Activated T-helper 1 cell treated with anti-CD3 and anti-CD28 coated beads, Interleukin-12 subunit alpha, Interleukin-12 subunit beta, Interleukin-2, Interleukin-4 antibody, amounts not matched to agents 30 ng/mL and 10 ng/mL and 1 ng/mL, durations not matched to agents 14 hours and 24 hours and 36 hours (primary cell): ENCODE measurements around the gene APOE. TPM values are rescaled to one million over a fixed set of nuclear protein-coding genes. Genes with fewer than 3 reads are reported as not detected.
"Not testable (repeated sequence)": the region's sequence is repeated elsewhere in the genome, so short reads cannot be mapped to it uniquely, and the experiment has no call there.

Experiments
- DNase-seq: peaks from one replicate; pipeline ENCODE4 v3.0.0; 2021; ENCODE audit warnings: low spot score
- H3K27ac Mint-ChIP-seq: one replicate; pipeline ENCODE4 v1.8.0; 2021; ENCODE audit warnings: mild to moderate bottlenecking, mixed read lengths
- H3K27me3 Mint-ChIP-seq: one replicate; pipeline ENCODE4 v1.8.0; 2022; ENCODE audit warnings: mild to moderate bottlenecking, moderate library complexity, mixed read lengths; ENCODE audit not compliant: insufficient read depth
- H3K36me3 Mint-ChIP-seq: one replicate; pipeline ENCODE4 v1.8.0; 2021; ENCODE audit warnings: low read depth, mixed read lengths
- H3K4me1 Mint-ChIP-seq: one replicate; pipeline ENCODE4 v1.8.0; 2021; ENCODE audit warnings: low read depth, mixed read lengths
- H3K4me3 Mint-ChIP-seq: one replicate; pipeline ENCODE4 v1.8.0; 2021; ENCODE audit warnings: mild to moderate bottlenecking, moderate library complexity, mixed read lengths
- H3K9me3 Mint-ChIP-seq: one replicate; pipeline ENCODE4 v1.8.0; 2021; ENCODE audit warnings: mixed read lengths
- intact Hi-C: fragments of 100-400 bp; cut with micrococcal nuclease; formaldehyde crosslinking; loops from one replicate; pipeline ENCODE4 v1.15.1; 2024
- total RNA-seq: library from RNA; stranded (reverse); gene quantifications from 2 replicates; pipeline ENCODE4 v1.2.3, GENCODE V29; 2022

APOE gene
- total RNA-seq, 1 donor from 2014 or later, result 0.41 TPM

DNA sequence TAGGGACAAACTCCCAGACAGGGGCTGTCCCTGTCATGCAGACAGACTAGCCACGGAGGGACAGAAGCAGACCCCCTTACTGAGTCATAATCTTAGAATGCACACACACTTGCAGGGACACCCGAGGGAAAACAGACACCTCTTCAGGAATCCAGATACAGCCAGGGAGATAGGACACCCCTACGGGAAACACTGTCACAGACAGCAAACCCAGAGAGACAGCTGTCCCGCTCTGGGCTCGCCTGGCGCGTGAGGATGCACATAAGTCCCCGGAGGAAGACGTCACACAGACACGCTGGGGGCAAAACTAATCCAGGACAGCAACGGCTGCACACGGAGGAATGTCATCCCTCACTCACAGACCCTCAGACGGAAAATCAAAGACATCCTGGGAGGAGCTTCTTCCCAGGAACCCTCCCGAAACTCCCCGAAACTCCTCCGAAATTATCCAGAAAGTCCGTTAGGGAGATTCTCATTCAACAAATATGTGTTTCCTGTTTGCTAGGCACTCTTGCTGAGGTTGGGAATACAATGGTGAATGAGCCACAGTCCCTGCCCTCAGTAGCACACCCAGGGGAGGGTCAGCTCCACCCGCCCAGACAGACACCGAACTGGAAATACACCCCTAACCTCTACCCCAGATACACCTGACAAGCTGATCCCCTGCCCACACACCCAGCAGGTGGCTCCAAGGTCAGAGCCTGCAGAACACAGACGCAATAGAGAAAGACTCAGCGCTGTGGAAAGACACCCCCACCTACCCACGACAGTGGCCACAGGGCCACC is 29.7 kb upstream of the APOE start:
- Mint-ChIP-seq H3K9me3 (no peaks in the 10 kb centered on the region), H3K4me3 (no peak overlapping the region), H3K36me3 (no peaks in the 10 kb centered on the region), H3K27ac (peak overlapping the region; percentile 8), H3K4me1 (no peaks in the 10 kb centered on the region), H3K27me3 (peaks cover 2% of the 10 kb centered on the region)
- intact Hi-C loops, result no loop called here
- DNase-seq, result no peak

DNA sequence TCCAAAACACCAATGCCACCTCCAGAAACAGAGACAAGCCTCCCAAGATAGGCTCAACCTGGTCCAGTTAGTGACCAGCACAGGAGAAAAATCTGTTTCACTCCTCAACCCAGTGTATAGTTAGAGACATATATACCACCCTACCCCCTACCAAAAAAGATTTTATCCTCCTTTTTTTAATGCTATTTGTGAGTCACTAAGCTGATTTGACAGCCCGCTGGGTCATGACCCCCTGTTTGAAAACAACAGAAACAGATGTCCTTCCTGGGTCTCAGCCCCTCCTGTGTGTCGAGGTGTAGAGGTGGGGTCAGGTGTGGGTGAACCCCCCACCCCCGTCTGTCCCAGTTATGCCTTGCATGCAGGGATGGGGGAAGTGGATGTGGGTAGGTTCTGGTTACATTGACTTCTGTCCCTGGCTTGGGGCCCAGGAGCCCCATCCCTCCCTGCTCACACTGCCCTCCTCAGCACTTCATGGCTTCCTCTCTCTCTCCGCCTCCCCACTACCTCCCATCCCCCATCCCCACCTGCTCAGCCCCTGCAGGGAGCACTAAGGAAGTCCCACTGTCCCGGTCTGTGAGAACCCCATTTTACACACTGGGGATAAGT is 28.6 kb upstream of the APOE start:
- H3K9me3 Mint-ChIP-seq, result no peaks in the 10 kb centered on the region

DNA sequence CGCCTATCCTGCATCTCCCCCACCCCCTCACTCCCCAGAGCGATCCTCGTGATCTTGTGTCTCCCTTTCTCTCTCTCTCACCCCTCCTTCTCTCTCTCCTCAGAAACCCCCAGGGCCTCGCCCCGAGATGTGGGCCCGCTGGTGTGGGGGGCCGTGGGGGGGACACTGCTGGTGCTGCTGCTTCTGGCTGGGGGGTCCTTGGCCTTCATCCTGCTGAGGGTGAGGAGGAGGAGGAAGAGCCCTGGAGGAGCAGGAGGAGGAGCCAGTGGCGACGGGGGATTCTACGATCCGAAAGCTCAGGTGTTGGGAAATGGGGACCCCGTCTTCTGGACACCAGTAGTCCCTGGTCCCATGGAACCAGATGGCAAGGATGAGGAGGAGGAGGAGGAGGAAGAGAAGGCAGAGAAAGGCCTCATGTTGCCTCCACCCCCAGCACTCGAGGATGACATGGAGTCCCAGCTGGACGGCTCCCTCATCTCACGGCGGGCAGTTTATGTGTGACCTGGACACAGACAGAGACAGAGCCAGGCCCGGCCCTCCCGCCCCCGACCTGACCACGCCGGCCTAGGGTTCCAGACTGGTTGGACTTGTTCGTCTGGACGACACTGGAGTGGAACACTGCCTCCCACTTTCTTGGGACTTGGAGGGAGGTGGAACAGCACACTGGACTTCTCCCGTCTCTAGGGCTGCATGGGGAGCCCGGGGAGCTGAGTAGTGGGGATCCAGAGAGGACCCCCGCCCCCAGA is 27.3 kb upstream of the APOE start:
- no peaks in the 10 kb centered on the region for H3K36me3 Mint-ChIP-seq
- no peak overlapping the region for H3K4me3 Mint-ChIP-seq

More for the DNA sequence above, 28.6 kb upstream of the APOE start:
- no peak for DNase-seq
- Mint-ChIP-seq H3K27me3 (peaks cover 4% of the 10 kb centered on the region), H3K4me3 (no peak overlapping the region), H3K4me1 (no peaks in the 10 kb centered on the region), H3K27ac (no peak overlapping the region), H3K36me3 (no peaks in the 10 kb centered on the region)
- intact Hi-C loops, result no loop called here

DNA sequence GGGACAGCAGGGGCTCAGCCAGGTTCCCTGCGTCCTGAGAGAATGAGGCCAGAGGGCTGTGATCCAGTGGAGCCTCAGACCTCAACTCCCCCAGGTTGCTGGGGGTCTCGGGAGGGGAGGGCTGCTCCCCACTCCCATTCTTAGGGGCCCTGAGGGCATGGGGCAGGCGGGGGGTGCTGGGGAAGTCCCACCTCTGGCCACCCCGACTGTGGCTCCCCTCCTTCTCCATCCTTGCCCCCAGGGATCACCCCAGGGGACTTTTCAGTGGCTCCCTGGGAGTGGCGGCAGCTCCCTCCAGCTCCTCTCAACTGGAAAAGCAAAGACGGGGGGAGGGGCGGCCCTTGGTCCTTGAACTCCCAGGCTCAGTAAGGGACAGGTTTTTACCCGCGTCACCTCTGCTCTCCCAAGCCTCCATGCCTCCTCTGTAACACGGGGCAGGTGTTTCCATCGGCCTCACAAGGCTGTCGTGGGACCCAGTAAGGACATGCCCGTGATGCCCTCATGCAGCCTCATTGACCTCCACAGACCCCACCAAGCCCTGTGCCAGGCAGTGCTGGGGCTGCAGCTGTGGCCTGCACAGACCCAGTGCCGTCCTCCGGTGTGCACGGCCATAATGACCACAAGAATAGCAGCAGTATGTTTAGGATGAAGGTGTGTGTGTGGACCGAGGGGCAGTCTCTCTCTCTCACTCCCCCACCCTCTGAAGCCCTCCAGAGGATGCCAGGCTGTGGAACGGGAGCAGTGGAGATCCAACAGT is 26.1 kb upstream of the APOE start:
- no peak for DNase-seq
- intact Hi-C loops, result no loop called here
- H3K4me3 Mint-ChIP-seq, result no peak overlapping the region

More for the DNA sequence above, 27.3 kb upstream of the APOE start:
- H3K9me3 Mint-ChIP-seq, result no peaks in the 10 kb centered on the region
- H3K27me3 Mint-ChIP-seq, result peaks cover 4% of the 10 kb centered on the region
- no peak for DNase-seq
- no peak overlapping the region for H3K27ac Mint-ChIP-seq
- H3K4me1 Mint-ChIP-seq, result no peaks in the 10 kb centered on the region
- intact Hi-C loops, result no loop called here

DNA sequence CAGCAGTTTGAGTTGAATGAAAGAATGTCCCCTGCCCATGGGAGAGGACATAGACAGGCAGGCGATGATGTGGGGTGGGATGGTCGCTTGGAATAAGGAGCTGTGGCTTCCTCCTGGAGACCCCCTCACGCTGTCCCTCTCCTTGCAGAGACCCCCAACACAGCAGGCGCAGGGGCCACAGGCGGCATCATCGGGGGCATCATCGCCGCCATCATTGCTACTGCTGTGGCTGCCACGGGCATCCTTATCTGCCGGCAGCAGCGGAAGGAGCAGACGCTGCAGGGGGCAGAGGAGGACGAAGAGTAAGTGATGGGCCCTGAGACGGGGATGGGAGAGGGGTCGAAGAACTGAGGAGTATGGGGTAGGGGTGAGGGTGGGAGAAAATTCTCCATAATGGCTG is 23.5 kb upstream of the APOE start:
- Mint-ChIP-seq H3K4me3 (no peak overlapping the region), H3K4me1 (no peaks in the 10 kb centered on the region), H3K27ac (no peak overlapping the region), H3K27me3 (peaks cover 4% of the 10 kb centered on the region), H3K36me3 (no peaks in the 10 kb centered on the region), H3K9me3 (no peaks in the 10 kb centered on the region)
- intact Hi-C loops, result no loop called here
- DNase-seq, result no peak

More for the DNA sequence above, 26.1 kb upstream of the APOE start:
- Mint-ChIP-seq H3K27ac (no peak overlapping the region), H3K4me1 (no peaks in the 10 kb centered on the region), H3K27me3 (peaks cover 4% of the 10 kb centered on the region), H3K36me3 (no peaks in the 10 kb centered on the region), H3K9me3 (no peaks in the 10 kb centered on the region)

DNA sequence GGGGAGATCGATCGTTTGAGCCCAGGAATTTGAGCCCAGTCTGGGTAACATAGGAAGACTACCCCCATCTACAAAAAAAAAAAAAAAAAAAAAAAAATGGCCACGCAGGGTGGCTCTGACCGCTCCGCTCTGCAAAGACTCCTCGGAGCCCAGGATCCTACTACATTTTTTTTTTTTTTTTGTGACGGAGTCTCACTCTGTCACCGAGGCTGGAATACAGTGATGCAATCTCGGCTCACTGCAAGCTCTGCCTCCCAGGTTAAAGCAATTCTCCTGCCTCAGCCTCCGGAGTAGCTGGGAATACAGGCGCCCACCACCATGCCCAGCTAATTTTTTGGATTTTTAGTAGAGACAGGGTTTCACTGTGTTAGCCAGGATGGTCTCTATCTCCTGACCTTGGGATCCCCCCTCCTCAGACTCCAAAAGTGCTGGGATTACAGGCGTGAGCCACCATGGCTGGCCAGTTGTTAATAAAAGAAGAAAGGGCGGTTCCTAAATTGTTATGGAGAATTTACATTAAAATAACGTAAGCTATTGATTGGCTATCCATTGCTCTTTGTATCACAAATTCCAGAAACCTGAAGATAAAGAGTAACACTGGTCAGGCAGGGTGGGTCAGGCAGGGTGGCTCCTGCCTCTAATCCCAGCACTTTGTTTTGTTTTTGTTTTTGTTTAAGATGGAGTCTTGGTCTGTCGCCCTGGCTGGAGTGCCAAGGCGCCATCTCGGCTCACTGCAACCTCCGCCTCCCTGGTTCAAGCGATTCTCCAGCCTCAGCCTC is 22.8 kb upstream of the APOE start:
- H3K27me3 Mint-ChIP-seq, intact Hi-C loops, H3K36me3 Mint-ChIP-seq, H3K27ac Mint-ChIP-seq, H3K9me3 Mint-ChIP-seq, DNase-seq, H3K4me1 Mint-ChIP-seq, H3K4me3 Mint-ChIP-seq: not testable (repeated sequence)

DNA sequence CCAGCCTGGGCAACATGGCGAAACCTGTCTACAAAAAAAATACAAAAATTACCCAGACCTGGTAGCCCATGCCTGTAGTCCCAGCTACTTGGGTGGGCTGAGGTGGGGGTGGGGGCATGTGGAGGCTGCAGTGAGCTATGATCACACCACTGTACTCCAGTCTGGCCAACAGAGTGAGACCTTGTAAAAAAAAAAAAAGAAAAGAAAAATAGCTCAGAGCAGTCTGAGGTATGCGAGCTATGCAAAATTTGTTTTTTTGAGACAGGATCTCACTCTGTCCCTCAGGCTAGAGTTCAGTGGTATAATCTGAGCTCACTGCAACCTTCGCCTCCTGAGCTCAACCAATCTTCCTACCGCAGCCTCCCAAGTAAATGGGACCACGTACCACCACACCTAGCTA is 21.7 kb upstream of the APOE start:
- intact Hi-C loops, result no loop called here
- H3K36me3 Mint-ChIP-seq, result no peaks in the 10 kb centered on the region
- no peak overlapping the region for H3K4me3 Mint-ChIP-seq
- H3K4me1 Mint-ChIP-seq, result peaks cover under 1% of the 10 kb centered on the region
- no peaks in the 10 kb centered on the region for H3K9me3 Mint-ChIP-seq
- no peak overlapping the region for H3K27ac Mint-ChIP-seq
- DNase-seq, result no peak
- peaks cover 2% of the 10 kb centered on the region for H3K27me3 Mint-ChIP-seq

DNA sequence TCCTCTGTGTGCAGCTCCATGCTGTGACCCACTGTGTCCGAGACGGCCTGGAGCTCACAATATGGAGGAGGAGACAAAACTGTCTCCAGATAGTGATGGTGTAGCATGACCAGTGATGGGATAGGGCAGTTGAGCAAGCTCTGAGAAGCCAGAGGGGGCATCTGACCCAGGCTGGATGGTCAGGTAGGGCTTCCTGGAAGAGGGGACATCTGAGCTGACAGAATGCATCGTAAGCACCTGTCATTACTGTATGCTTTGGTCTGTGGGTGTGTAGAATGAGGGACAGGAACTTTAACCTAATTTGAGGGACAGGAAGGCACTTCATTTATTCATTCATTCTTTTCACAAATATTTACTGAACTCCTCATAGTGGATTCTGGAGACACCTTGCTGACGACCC is 21.0 kb upstream of the APOE start:
- intact Hi-C loops, result no loop called here
- Mint-ChIP-seq H3K4me3 (no peak overlapping the region), H3K4me1 (peaks cover 5% of the 10 kb centered on the region), H3K36me3 (peaks cover 2% of the 10 kb centered on the region), H3K9me3 (no peaks in the 10 kb centered on the region), H3K27ac (no peak overlapping the region), H3K27me3 (peaks cover 2% of the 10 kb centered on the region)
- no peak for DNase-seq

DNA sequence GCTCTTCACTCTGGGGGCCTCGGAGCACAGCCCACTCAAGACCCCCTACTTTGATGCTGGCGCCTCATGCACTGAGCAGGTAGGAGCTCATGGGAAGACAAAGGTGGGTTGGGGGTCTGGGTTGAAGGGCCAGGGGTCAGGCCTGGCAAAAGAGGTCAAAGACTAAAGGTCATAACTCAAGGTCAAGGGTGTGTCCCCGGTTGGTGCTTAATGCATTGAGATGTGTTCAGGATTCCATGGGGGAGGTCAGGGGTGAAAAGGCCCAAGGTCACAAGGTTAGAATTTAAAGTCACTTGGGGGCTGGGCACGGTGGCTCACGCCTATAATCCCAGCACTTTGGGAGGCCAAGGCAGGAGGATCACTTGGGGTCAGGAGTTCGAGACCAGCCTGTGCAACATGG is 19.5 kb upstream of the APOE start:
- peaks cover 10% of the 10 kb centered on the region for H3K4me1 Mint-ChIP-seq
- H3K4me3 Mint-ChIP-seq, result no peak overlapping the region
- H3K27me3 Mint-ChIP-seq, result peaks cover under 1% of the 10 kb centered on the region
- intact Hi-C loops, result no loop called here
- no peak overlapping the region for H3K27ac Mint-ChIP-seq
- no peak for DNase-seq
- H3K36me3 Mint-ChIP-seq, result peaks cover 4% of the 10 kb centered on the region
- H3K9me3 Mint-ChIP-seq, result no peaks in the 10 kb centered on the region

DNA sequence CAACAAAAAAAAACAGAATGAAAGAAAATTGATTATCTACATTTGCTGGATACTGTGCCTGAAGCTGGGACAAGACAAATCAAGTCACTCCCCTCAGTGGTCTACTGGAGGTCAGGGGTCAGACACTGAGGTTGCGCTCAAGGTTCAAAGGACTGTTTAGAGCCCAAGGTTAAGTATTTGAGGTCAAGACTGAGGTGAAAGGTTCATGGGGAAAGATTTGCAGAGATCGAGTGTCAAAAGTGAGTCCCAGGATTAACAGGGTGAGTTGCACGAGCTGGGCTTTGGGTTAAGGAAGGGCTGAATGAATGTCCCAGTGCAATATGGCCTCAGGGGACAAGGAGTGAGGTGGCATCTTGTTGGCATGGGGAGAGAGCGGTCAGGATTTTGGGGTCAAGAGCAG is 17.9 kb upstream of the APOE start:
- H3K27ac Mint-ChIP-seq, result no peak overlapping the region
- H3K27me3 Mint-ChIP-seq, result no peaks in the 10 kb centered on the region
- DNase-seq, result no peak
- intact Hi-C loops, result no loop called here
- H3K4me1 Mint-ChIP-seq, result peaks cover 20% of the 10 kb centered on the region
- H3K4me3 Mint-ChIP-seq, result no peak overlapping the region
- peaks cover 9% of the 10 kb centered on the region for H3K36me3 Mint-ChIP-seq
- no peaks in the 10 kb centered on the region for H3K9me3 Mint-ChIP-seq

DNA sequence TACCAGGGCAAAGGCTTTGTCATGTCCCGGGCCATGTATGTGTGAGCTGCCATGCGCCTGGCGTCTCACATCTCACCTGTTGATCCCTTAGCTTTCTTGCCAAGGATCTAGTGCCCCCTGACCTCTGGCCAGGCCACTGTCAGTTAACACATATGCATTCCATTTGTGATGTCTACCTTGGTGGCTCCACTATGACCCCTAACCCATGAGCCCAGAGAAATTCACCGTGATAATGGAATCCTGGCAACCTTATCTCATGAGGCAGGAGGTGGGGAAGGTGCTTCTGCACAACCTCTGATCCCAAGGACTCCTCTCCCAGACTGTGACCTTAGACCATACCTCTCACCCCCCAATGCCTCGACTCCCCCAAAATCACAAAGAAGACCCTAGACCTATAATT is 17.3 kb upstream of the APOE start:
- DNase-seq, H3K27me3 Mint-ChIP-seq, H3K27ac Mint-ChIP-seq, H3K9me3 Mint-ChIP-seq, intact Hi-C loops: not testable (repeated sequence)
- Mint-ChIP-seq H3K4me3 (peak overlapping the region; percentile 13), H3K4me1 (peaks cover 25% of the 10 kb centered on the region), H3K36me3 (peaks cover 15% of the 10 kb centered on the region)

DNA sequence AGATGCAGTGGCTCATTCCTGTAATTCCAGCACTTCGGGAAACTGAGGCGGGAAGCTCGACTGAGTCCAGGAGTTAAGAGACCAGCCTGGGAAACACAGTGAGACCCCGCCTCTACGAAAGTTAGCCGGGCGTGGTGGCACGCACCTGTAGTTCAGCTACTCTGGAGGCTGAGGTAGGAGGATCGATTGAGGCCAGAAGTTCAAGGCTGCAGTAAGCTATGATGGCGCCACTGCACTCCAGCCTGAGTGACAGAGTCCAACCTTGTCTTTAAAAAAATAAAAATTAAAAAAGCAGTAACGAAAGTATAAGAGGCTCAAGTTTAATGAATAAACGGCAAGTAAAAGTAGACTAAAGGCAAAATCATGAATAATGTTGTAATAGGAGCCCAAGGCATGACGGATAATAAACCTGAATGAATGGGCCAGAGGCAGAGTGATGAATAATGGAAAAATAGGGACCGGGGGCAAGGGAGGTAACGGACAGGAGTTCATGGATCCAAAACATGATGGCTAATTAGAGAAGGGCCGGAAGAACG is 15.7 kb upstream of the APOE start:
- DNase-seq, result no peak
- Mint-ChIP-seq H3K4me3 (peak overlapping the region; percentile 86), H3K36me3 (peaks cover 24% of the 10 kb centered on the region), H3K27ac (peak overlapping the region; percentile 96), H3K27me3 (no peaks in the 10 kb centered on the region), H3K4me1 (peaks cover 28% of the 10 kb centered on the region), H3K9me3 (no peaks in the 10 kb centered on the region)
- intact Hi-C loops, result loop anchor here (1.0 to 2.0 kb wide), 13 partner anchors 25 to 1221 kb away; partner anchors contain the start of genes BLOC1S3, CLPTM1, OPA3 and PPP1R37
